DMS79 (cell line): ENCODE measurements around the gene MYL4.
"Not testable (repeated sequence)": the region's sequence is repeated elsewhere in the genome, so short reads cannot be mapped to it uniquely, and the experiment has no call there.

Source experiments
- DNase-seq: peaks from one replicate; lab custom pipeline; 2025; lab: John Stamatoyannopoulos, UW

MYL4 gene

GRCh38 chr17:47221154-47221553 is 12.0 kb downstream of the MYL4 start:
- no peak for DNase-seq

GRCh38 chr17:47222047-47222446 is 12.9 kb downstream of the MYL4 start:
- DNase-seq: no peak

- DNase-seq: no peak
Observed at GRCh38 chr17:47223007-47223406, 13.9 kb downstream of the MYL4 start.

- DNase-seq: no peak
Observed at GRCh38 chr17:47223460-47223859, 14.3 kb downstream of the MYL4 start.

GRCh38 chr17:47224077-47224476 is 14.9 kb downstream of the MYL4 start:
- DNase-seq: not testable (repeated sequence)

- DNase-seq: no peak
Observed at GRCh38 chr17:47224966-47225365, 15.8 kb downstream of the MYL4 start.

GRCh38 chr17:47225436-47225858 is 16.3 kb downstream of the MYL4 start:
- no peak for DNase-seq

- no peak for DNase-seq
Observed at GRCh38 chr17:47225911-47226688, 17.0 kb downstream of the MYL4 start.

GRCh38 chr17:47227862-47228261 is 18.7 kb downstream of the MYL4 start:
- no peak for DNase-seq

- DNase-seq: peak; percentile 63
Observed at GRCh38 chr17:47229535-47230443, 20.6 kb downstream of the MYL4 start.

- no peak for DNase-seq
Observed at GRCh38 chr17:47230864-47231263, 21.7 kb downstream of the MYL4 start.

GRCh38 chr17:47231334-47231733 is 22.2 kb downstream of the MYL4 start:
- DNase-seq: no peak

- DNase-seq: no peak
Observed at GRCh38 chr17:47231866-47232265, 22.7 kb downstream of the MYL4 start.

- DNase-seq: no peak
Observed at GRCh38 chr17:47232465-47232864, 23.3 kb downstream of the MYL4 start.

GRCh38 chr17:47235506-47235905 is 26.4 kb downstream of the MYL4 start:
- no peak for DNase-seq

- DNase-seq: no peak
Observed at GRCh38 chr17:47235923-47236322, 26.8 kb downstream of the MYL4 start.

- DNase-seq: no peak
Observed at GRCh38 chr17:47237841-47238240, 28.7 kb downstream of the MYL4 start.

GRCh38 chr17:47238321-47239010 is 29.3 kb downstream of the MYL4 start:
- no peak for DNase-seq

GRCh38 chr17:47239619-47239966 is 30.4 kb downstream of the MYL4 start:
- DNase-seq: no peak

- peak; percentile 64 for DNase-seq
Observed at GRCh38 chr17:47239967-47240651, 31.0 kb downstream of the MYL4 start.

GRCh38 chr17:47240806-47241205 is 31.7 kb downstream of the MYL4 start:
- no peak for DNase-seq

GRCh38 chr17:47242648-47243047 is 33.5 kb downstream of the MYL4 start:
- DNase-seq: no peak
